Neural crest cell (in vitro differentiated cells): Measurements from ENCODE around the gene PLD2. TPM values are rescaled to one million over a fixed set of nuclear protein-coding genes. Genes with fewer than 3 reads are reported as not detected.
"Not testable (repeated sequence)": the region's sequence is repeated elsewhere in the genome, so short reads cannot be mapped to it uniquely, and the experiment has no call there.

Source experiments
- DNase-seq: peaks from one replicate; pipeline ENCODE4 v3.0.0; 2021; ENCODE audit warnings: low read depth, mixed read lengths, low spot score
- H3K27ac Mint-ChIP-seq: one replicate; pipeline ENCODE4 v1.8.0; 2021; ENCODE audit warnings: mild to moderate bottlenecking, mixed read lengths; ENCODE audit not compliant: unreplicated experiment
- H3K27me3 Mint-ChIP-seq: 2 replicates; pipeline ENCODE4 v1.8.0; 2021; ENCODE audit warnings: low read depth, mild to moderate bottlenecking, mixed read lengths
- H3K36me3 Mint-ChIP-seq: 2 replicates; pipeline ENCODE4 v1.8.0; 2021; ENCODE audit warnings: low read depth, mild to moderate bottlenecking, mixed read lengths
- H3K4me1 Mint-ChIP-seq: 2 replicates; pipeline ENCODE4 v1.8.0; 2021; ENCODE audit warnings: mixed read lengths
- H3K4me3 Mint-ChIP-seq: one replicate; pipeline ENCODE4 v1.8.0; 2021; ENCODE audit warnings: mild to moderate bottlenecking, mixed read lengths
- H3K9me3 Mint-ChIP-seq: 2 replicates; pipeline ENCODE4 v1.8.0; 2021; ENCODE audit warnings: mixed read lengths
- total RNA-seq: library from RNA; stranded (reverse); gene quantifications from 2 replicates; pipeline ENCODE4 v1.2.1, GENCODE V29; 2021
- TF ChIP-seq, protein P1 (sequence below): fragments of 200-600 bp; sonication (generic); conservative IDR thresholded peaks from 2 replicates; pipeline ENCODE4 v1.5.0; 2021; ENCODE audit warnings: antibody characterized with exemption, mild to moderate bottlenecking

PLD2 gene
- total RNA-seq, 1 donor from 2014 or later, result 54.8 TPM

DNA sequence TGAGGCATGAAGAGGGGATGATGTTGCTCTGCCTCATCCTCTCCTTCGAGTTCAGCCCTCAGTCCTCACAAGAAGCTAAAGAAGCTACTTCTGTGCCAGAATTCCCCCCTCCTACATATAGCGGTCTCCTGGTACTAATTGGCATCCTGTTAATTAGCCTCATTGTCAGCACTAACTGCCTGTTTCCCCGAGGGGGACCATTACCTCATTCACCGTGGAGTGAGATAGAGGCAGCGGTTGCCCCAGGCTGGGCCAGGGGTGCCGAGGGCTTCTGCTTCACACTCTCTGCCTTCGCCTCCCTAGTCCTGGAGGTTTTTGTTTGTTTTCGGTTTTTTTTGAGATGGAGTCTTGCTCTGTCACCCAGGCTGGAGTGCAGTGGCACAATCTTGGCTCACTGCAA, 20.4 kb downstream of the PLD2 start:
- no peaks in the 10 kb centered on the region for H3K9me3 Mint-ChIP-seq
- H3K4me1 Mint-ChIP-seq, result no peaks in the 10 kb centered on the region
- TF ChIP-seq, protein P1, sequence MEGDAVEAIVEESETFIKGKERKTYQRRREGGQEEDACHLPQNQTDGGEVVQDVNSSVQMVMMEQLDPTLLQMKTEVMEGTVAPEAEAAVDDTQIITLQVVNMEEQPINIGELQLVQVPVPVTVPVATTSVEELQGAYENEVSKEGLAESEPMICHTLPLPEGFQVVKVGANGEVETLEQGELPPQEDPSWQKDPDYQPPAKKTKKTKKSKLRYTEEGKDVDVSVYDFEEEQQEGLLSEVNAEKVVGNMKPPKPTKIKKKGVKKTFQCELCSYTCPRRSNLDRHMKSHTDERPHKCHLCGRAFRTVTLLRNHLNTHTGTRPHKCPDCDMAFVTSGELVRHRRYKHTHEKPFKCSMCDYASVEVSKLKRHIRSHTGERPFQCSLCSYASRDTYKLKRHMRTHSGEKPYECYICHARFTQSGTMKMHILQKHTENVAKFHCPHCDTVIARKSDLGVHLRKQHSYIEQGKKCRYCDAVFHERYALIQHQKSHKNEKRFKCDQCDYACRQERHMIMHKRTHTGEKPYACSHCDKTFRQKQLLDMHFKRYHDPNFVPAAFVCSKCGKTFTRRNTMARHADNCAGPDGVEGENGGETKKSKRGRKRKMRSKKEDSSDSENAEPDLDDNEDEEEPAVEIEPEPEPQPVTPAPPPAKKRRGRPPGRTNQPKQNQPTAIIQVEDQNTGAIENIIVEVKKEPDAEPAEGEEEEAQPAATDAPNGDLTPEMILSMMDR, result no peak
- H3K27me3 Mint-ChIP-seq, result no peaks in the 10 kb centered on the region
- H3K4me3 Mint-ChIP-seq, result no peak overlapping the region
- H3K36me3 Mint-ChIP-seq, result no peaks in the 10 kb centered on the region
- no peak for DNase-seq
- H3K27ac Mint-ChIP-seq, result no peak overlapping the region

DNA sequence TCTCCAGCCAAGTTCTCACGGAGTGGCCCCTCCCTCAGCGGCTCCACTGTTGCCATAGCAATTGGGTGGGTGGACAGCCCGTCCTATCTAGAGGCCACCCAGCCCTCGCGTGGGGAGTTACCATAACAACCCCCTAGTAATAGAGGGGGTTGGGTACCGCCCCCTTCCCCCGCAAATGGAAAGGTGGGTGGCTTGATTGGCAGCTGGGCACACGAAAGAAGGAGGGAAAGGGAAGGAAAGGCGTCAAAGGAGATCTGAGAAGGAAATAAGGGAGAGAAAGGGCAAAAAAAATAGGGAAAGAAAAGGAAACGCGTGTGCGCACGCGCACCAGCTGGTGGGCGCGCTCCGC, 25.9 kb downstream of the PLD2 start:
- not testable (repeated sequence) for H3K9me3 Mint-ChIP-seq, DNase-seq, H3K27me3 Mint-ChIP-seq, H3K36me3 Mint-ChIP-seq
- H3K4me3 Mint-ChIP-seq, result peak overlapping the region; percentile 93
- H3K4me1 Mint-ChIP-seq, result peaks cover 29% of the 10 kb centered on the region
- peak overlapping the region; percentile 99 for H3K27ac Mint-ChIP-seq

DNA sequence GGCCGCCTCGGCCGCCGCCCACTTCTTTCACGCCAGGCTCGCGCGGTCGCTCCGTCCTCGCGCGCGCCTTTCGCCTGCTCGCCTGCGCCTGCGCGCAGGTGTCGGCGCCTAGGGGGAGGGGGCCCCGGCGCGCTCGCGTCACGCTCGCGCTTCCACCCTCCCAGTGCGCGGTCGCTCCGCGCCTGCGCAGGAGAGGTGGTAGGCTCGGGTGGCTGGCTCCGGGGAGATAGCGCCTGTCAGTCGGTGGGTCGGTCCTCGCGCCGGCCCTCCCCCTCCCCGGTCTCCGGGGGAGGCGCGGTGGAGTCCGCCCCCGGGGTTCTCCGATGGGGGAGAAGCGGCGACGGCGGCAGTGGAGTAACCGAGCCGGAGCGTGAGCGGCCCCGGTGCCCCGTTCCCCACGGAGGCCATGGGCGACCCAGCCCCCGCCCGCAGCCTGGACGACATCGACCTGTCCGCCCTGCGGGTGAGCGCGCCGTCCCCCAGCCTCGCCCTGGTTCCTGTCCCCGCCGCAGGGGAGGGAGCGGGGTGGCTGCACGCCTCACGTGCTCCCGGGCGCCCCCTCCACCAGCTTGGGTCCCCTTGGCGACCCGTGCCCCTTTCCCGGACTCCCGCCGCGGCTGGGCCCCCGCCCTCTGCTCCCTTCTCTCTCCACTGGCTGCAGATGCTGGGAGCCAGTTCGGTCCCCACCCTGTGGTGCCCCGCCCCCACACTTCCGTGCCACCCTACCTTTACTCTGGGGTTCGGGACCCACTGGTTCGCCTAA, 26.4 kb downstream of the PLD2 start, which contains the start of gene MINK1:
Gene MINK1, plus strand, starts transcription at position 163 of the 763 bp plus-strand sequence. Its CDS starts 244 bp downstream, at position 407.
- Mint-ChIP-seq H3K27me3 (no peaks in the 10 kb centered on the region), H3K9me3 (no peaks in the 10 kb centered on the region), H3K4me1 (peaks cover 31% of the 10 kb centered on the region), H3K4me3 (peak within 1 kb of the TSS; percentile 93), H3K36me3 (no peaks in the 10 kb centered on the region), H3K27ac (peak within 1 kb of the TSS; percentile 99)
- DNase-seq, result peak; percentile 75
- TF ChIP-seq, protein P1, result no peak

DNA sequence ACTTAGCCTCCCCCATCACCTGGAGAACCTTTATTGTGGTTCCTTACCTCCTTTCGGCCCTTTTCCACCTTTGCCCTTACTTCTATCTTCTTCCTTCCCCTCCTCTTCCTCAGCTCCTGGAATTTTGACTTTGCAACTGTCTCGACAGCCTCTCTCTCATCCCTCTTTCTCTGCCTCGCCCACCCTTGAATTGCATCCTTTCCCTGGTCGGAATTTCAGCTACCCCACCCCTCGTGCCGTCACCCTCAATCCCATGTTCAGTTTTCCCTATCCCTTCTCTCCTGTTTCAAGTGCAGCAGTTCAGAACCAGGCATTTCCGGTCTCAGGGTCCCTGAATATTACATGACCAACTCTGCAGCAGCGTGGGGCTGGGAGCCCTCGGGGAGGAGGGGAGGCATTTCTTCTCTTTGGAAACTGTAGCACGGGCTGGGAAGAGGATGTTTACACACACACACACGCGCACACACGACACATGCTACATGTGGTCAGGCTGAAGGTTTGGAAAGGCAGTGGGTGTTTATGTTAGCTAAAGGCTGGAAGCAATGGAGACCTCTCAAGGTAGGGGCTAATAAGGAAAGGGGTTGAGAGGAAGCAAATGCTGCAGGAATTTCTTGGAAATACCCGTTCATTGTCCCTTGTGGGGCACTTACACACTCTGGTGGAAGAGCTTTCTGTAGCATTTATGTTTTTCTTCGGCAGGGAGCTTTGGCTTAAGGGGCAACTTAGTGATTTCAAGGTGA, 27.2 kb downstream of the PLD2 start:
- H3K4me1 Mint-ChIP-seq, result peaks cover 31% of the 10 kb centered on the region
- DNase-seq, result no peak
- TF ChIP-seq, protein P1, result no peak
- H3K9me3 Mint-ChIP-seq, result no peaks in the 10 kb centered on the region
- no peaks in the 10 kb centered on the region for H3K27me3 Mint-ChIP-seq
- peak overlapping the region; percentile 93 for H3K4me3 Mint-ChIP-seq
- peak overlapping the region; percentile 36 for H3K27ac Mint-ChIP-seq
- no peaks in the 10 kb centered on the region for H3K36me3 Mint-ChIP-seq

DNA sequence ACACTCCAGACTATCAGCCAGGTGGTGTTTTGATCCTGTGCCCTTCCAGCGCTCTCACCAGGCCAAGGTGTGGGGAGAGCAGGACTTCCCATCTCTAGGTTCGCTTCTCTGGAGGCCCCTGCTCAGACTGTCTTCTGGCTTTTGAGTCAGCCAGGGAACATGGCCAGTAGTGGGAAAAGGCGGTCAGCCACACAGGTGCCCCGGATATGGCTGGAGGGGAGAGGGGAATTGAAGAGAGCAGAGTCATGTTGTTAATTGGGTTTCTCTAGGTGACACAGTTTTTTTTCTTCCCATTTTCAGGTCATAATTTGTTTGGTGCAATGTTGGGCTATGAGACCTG, 27.7 kb downstream of the PLD2 start:
- no peaks in the 10 kb centered on the region for H3K9me3 Mint-ChIP-seq
- DNase-seq, result no peak
- no peak overlapping the region for H3K27ac Mint-ChIP-seq
- peak overlapping the region; percentile 93 for H3K4me3 Mint-ChIP-seq
- peaks cover 31% of the 10 kb centered on the region for H3K4me1 Mint-ChIP-seq
- H3K36me3 Mint-ChIP-seq, result no peaks in the 10 kb centered on the region
- no peaks in the 10 kb centered on the region for H3K27me3 Mint-ChIP-seq
- TF ChIP-seq, protein P1, result no peak

DNA sequence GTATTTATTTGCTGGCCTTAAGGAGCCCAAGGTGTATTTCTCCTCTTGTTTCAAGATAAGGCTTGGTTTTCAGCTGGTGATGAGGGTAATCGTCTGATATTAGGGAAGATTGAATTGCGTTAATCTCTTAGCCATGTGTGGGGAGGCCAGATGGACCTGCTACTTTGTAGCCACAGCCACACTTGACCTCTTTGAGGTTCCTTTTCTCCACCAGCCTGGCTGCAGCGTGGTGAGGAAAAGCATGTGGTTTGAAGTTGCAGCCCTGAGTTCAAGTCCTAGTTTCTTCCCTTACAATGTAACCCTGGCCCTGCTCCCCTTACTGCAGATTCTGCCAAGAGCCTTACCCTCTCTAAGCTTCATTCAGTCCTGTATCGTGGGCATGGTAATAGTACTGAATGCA, 29.3 kb downstream of the PLD2 start:
- Mint-ChIP-seq H3K27me3 (no peaks in the 10 kb centered on the region), H3K4me3 (peak overlapping the region; percentile 74), H3K27ac (no peak overlapping the region), H3K9me3 (no peaks in the 10 kb centered on the region), H3K4me1 (peaks cover 31% of the 10 kb centered on the region), H3K36me3 (no peaks in the 10 kb centered on the region)
- DNase-seq, result no peak
- TF ChIP-seq, protein P1, result no peak
